ENCODE data around the gene STUM.

DNA sequence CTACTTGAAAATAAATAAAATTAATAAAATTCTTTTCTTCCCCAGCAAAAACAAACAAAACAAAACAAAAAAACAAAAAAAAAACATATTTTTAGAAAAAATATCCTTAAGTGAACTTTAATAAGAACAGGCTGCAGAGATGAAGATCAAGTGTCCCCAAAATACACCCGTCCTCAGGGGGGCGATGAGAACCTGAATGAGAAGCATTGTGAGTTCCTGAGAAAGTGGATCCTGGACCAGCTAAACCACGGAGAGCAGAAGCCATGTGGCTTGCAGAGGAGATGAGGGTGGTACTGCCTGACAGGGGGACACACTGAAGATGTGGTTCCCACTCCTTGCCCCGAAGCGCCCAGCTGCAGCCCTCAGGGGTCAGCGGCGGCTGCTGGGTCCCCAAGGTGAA lies 101.2 kb downstream of the STUM start:
- TF ChIP-seq GATA2 (IDR thresholded peaks at IDR 0.05; ENCODE audit: low read depth, low read length) (no peak), GATA3 (IDR thresholded peaks at IDR 0.05; ENCODE audit: low read depth, low read length) (no peak)

All from SH-SY5Y (cell line).